C1 segment of cervical spinal cord (tissue), 14 donors: ENCODE results near the gene PRR19.
A peak's percentile ranks its signal among the peaks of the same experiment; 100 is the strongest.

Experiments used
- DNase-seq, 14 donors: peaks; one replicate each; lab custom pipeline; 2025; lab: John Stamatoyannopoulos, UW

Gene PRR19

DNA sequence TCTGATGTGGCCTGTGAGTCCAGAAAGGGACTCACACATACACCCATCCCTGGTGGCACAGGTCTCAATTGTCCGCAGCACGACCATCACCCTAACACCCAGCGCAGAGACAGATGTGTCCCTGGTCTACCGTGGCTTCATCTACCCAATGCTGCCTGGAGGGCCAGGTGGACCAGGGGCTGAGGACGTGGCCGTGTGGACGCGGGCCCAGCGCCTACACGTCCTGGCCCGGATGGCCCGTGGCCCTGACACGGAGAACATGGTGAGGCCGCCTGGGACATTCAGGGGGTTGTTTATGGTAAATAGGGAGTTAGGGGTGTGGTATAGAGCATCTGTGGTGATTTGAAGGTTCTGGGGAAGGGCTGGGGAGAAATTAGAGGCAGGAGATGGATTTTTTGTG lies 46.3 kb downstream of the PRR19 start:
- DNase-seq, result no peak

DNA sequence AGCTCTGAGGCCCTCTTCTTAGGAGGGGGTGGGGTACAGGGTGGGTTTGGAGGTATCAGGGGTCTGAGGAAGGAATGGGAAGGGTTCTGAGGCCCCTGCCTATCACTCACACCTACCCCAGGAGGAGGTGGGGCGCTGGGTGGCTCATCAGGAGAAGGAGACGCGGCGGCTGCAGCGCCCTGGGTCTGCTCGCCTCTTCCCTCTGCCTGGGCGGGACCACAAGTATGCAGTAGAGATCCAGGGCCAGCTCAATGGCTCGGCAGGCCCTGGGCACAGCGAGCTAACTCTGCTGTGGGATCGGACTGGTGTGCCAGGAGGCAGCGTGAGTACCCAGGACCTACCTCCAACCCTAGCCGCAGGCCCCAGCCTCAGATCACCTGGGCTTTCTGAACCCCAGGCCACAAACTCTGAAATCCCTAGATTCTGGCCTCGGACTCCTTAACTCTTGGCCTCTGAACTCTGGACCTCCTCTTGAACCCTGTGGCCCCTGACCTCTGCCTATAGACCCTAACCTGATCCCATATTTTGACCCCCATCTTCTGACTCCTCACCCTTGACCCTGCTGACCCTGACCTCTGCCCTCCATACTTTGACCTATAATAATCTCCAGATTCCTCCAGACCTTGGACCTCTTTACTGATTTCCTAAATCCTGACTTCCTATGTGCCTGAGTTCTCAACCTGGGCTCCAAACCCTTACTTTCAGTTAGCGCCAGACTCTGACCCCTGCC lies 47.6 kb downstream of the PRR19 start:
- DNase-seq, result no peak

GRCh38 chr19:42350417-42350816 lies 48.5 kb downstream of the PRR19 start:
- no peak for DNase-seq

- no peak for DNase-seq
Measured at GRCh38 chr19:42351079-42351735, 49.3 kb downstream of the PRR19 start.

GRCh38 chr19:42352301-42353259 lies 50.6 kb downstream of the PRR19 start:
- DNase-seq, result peak in 9 of 14 donors; percentile 11 to 68 (median 30)

- DNase-seq, result no peak
Measured at GRCh38 chr19:42353341-42354015, 51.5 kb downstream of the PRR19 start.

GRCh38 chr19:42355896-42356295 lies 54.0 kb downstream of the PRR19 start:
- DNase-seq, result no peak

DNA sequence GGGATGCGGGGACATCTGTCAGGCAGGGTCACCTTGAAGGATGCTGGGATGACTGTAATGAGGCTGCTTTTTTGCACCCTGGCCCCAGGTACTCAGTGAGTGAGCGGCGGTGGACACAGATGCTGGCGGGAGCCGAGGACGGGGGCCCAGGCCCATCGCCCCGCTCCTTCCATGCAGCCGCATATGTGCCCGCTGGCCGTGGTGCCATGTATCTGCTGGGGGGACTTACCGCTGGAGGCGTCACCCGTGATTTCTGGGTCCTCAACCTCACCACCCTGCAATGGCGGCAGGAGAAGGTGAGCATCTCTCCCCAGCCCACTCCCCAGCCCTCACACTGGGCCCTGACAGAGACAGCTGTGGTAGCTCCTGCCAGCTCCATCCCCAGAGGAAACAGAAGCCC lies 54.8 kb downstream of the PRR19 start:
- DNase-seq, result no peak

DNA sequence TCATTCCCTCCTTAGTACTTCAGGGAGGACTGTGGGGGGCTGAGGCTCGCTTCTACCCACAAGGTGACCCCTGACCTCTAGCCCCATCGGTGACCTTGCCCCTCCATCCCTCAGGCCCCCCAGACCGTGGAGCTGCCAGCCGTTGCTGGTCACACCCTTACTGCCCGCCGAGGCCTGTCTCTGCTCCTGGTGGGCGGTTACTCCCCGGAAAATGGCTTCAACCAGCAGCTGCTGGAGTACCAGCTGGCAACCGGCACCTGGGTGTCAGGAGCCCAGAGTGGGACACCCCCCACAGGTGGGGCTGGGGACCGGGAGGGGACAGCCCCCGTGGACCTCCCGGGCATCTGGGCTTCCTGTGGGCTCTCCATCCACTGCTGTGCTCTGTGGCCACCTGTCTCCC lies 55.4 kb downstream of the PRR19 start:
- no peak for DNase-seq
